Mesodermal cell (in vitro differentiated cells): ENCODE data around the gene GPR27.

Experiments used
- H3K27ac ChIP-seq: 2 replicates; pipeline ENCODE4 v1.7.0; 2013; ENCODE audit warnings: mild to moderate bottlenecking, low read depth, low read length, moderate library complexity; ENCODE audit not compliant: severe bottlenecking
- H3K36me3 ChIP-seq: 2 replicates; pipeline ENCODE4 v1.7.1; 2013; ENCODE audit warnings: mild to moderate bottlenecking, low read length, moderate library complexity; ENCODE audit not compliant: control insufficient read depth, insufficient read depth
- H3K4me1 ChIP-seq: one replicate; pipeline ENCODE4 v1.7.1; 2013; ENCODE audit warnings: mild to moderate bottlenecking, low read length; ENCODE audit not compliant: insufficient read depth, control insufficient read depth, poor library complexity, severe bottlenecking
- H3K4me3 ChIP-seq: 2 replicates; pipeline ENCODE4 v1.7.0; 2013; ENCODE audit warnings: low read length, control low read depth, mild to moderate bottlenecking; ENCODE audit not compliant: insufficient read depth, poor library complexity, severe bottlenecking; ENCODE audit errors: extremely low read depth
- H3K9me3 ChIP-seq: 2 replicates; pipeline ENCODE4 v1.7.1; 2013; ENCODE audit warnings: mild to moderate bottlenecking, low read length, moderate library complexity; ENCODE audit not compliant: control insufficient read depth
- WGBS, 2 experiments: methylation state at CpG; one replicate each; pipeline ENCODE4 v1.1.5; 2013; ENCODE audit warnings: missing lambda C conversion rate in 2 of 2; ENCODE audit not compliant: insufficient coverage in 2 of 2; 5-methylcytosine and 5-hydroxymethylcytosine counted together

Gene GPR27

DNA sequence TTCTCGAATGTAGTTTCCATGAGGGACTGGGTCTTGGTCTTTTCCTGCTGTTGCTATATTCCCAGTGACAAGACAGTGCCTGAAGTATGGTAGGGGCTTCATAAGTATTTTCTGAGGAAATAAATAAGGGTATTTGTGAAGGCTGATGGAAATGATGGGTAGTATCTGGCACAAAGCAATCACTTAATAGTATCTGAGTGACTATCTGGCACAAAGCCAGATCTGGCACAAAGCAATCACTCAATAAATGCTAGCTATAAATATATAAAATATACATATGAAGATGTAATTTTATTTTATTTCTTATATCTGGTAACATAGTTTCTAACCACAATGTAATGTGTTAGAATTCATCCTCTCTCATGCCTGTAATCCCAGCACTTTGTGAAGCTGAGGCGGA, 52.0 kb downstream of the GPR27 start:
- H3K36me3 ChIP-seq, result no peaks in the 10 kb centered on the region

More for the DNA sequence above, 52.0 kb downstream of the GPR27 start:
- Histone ChIP-seq H3K4me3 (no peak overlapping the region), H3K4me1 (no peaks in the 10 kb centered on the region), H3K9me3 (no peaks in the 10 kb centered on the region), H3K27ac (no peak overlapping the region)
- 100% methylated on average over 2 of the region's 2 CpGs; no CpG with 5 or more reads in 1 of the 2 experiments for WGBS, 2 experiments
